WTC11 (cell line): Measurements from ENCODE around the gene TRABD.

Source experiments
- ATF2 ChIP-seq: sonication (generic); formaldehyde crosslinking; IDR thresholded peaks from 2 replicates; pipeline ENCODE4 v1.8.1; 2022; ENCODE audit warnings: low read depth, missing genetic modification reagents, borderline replicate concordance
- CREM ChIP-seq: sonication (generic); formaldehyde crosslinking; IDR thresholded peaks from 2 replicates; pipeline ENCODE4 v1.8.1; 2022; ENCODE audit warnings: mild to moderate bottlenecking, missing genetic modification reagents, moderate library complexity
- CTCF ChIP-seq: fragments of 200-600 bp; IDR thresholded peaks from 2 replicates; pipeline ENCODE4 v1.8.0; 2022; ENCODE audit warnings: antibody characterized with exemption
- E2F5 ChIP-seq: sonication (generic); formaldehyde crosslinking; IDR thresholded peaks from 2 replicates; pipeline ENCODE4 v1.8.1; 2022; ENCODE audit warnings: mild to moderate bottlenecking, moderate library complexity, missing genetic modification reagents
- KAT7 ChIP-seq: sonication (generic); formaldehyde crosslinking; IDR thresholded peaks from 2 replicates; pipeline ENCODE4 v1.8.1; 2023; ENCODE audit warnings: missing genetic modification reagents, mild to moderate bottlenecking, borderline replicate concordance
- NFATC4 ChIP-seq: fragments of 250-450 bp; sonication (Bioruptor Pico); IDR thresholded peaks from 2 replicates; pipeline ENCODE4 v1.9.0; 2021; ENCODE audit warnings: mild to moderate bottlenecking
- TCF7 ChIP-seq: sonication (generic); formaldehyde crosslinking; IDR thresholded peaks from 2 replicates; pipeline ENCODE4 v1.8.0; 2022; ENCODE audit warnings: mild to moderate bottlenecking, low read depth, missing genetic modification reagents, moderate library complexity
- USF2 ChIP-seq: sonication (generic); formaldehyde crosslinking; IDR thresholded peaks from 2 replicates; pipeline ENCODE4 v1.8.1; 2023; ENCODE audit warnings: mild to moderate bottlenecking, missing genetic modification reagents, moderate library complexity
- ZNF121 ChIP-seq: sonication (generic); formaldehyde crosslinking; IDR thresholded peaks from 2 replicates; pipeline ENCODE4 v1.8.0; 2023; ENCODE audit warnings: missing genetic modification reagents
- TF ChIP-seq, protein P1 (sequence below): sonication (generic); formaldehyde crosslinking; IDR thresholded peaks from 2 replicates; pipeline ENCODE4 v1.8.1; 2023; ENCODE audit warnings: mild to moderate bottlenecking, missing genetic modification reagents
- TF ChIP-seq, protein P2 (sequence below): fragments of 250-450 bp; sonication (Bioruptor Pico); conservative IDR thresholded peaks from 2 replicates; pipeline ENCODE4 v1.9.0; 2021; ENCODE audit warnings: mild to moderate bottlenecking

DNA sequence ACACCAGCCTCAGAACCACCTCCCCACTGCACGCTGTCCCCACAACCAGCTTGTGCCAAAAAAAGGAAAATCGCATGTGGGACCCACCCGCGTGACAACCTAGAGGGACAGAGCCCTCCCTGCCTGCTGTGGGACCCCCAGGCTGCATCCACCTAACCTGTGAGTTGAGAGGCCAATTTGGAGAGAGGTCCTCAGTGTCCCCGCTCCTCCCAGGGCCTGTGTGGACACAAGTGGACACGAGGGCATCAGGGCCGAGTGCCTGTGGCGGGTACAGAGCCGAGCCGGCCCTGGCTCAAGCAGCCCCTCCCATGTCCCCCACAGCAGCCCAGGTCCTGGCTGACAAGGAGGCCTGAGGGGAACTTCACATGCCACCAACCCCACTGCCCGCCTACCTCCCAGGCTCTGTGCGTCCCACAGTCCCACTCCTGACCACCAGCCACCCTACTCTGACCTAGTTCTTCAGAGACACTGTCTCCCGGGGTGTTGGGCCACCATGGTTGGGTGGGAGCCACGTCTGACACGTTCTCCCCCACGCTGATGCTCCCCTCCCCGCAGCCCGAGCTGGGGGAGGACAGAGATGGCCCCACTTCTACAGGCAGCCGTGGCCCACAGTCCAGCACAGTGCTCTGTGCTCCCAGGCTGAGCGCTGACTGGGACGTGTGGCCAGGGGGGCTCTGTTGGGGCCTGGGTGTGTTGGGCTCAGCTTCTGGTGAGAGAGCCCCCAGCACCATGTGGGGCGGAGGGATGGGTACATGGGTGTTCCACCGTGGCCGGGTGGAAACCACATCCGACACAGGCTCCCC is 34.3 kb downstream of the TRABD start:
- TF ChIP-seq CTCF (no peak), CREM (no peak), ZNF121 (CRISPR knock-in tag) (no peak), E2F5 (CRISPR knock-in tag) (no peak), NFATC4 (CRISPR knock-in tag) (no peak), USF2 (CRISPR knock-in tag) (no peak), KAT7 (CRISPR knock-in tag) (no peak), ATF2 (CRISPR knock-in tag) (no peak), TCF7 (CRISPR knock-in tag) (no peak)
- TF ChIP-seq, protein P1, sequence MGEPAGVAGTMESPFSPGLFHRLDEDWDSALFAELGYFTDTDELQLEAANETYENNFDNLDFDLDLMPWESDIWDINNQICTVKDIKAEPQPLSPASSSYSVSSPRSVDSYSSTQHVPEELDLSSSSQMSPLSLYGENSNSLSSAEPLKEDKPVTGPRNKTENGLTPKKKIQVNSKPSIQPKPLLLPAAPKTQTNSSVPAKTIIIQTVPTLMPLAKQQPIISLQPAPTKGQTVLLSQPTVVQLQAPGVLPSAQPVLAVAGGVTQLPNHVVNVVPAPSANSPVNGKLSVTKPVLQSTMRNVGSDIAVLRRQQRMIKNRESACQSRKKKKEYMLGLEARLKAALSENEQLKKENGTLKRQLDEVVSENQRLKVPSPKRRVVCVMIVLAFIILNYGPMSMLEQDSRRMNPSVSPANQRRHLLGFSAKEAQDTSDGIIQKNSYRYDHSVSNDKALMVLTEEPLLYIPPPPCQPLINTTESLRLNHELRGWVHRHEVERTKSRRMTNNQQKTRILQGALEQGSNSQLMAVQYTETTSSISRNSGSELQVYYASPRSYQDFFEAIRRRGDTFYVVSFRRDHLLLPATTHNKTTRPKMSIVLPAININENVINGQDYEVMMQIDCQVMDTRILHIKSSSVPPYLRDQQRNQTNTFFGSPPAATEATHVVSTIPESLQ (CRISPR knock-in tag): no peak
- TF ChIP-seq, protein P2, sequence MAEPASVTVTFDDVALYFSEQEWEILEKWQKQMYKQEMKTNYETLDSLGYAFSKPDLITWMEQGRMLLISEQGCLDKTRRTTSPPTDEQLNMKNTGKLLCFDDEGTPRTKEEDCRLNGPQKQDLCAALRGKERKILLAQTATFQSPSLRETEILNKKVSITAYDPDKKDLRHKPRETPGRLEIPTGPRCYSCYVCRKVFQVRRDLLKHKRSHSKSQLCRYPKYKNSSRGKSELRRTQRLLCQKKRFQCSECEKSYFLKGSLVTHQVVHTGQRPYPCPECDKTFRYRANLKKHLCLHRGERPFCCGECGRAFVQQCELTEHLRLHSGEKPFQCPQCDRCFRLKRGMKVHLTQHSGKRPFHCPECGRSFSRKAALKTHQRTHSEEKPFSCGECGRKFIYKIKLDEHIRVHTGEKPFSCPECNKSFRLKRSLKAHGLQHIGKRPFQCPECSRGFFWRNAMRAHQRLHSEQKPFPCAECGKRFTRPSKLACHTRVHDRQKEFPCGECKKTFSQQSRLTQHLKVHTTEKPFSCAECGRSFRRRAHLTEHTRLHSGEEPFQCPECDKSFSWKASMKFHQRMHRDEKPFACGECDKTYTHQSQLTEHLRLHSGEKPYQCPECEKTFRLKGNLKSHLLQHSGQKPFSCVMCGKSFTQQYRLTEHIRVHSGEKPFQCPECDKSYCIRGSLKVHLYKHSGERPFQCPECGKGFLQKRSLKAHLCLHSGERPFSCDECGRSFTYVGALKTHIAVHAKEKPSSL (CRISPR knock-in tag): no peak
